Endothelial cell of umbilical vein (primary cell): ENCODE measurements around the gene MAML2. TPM values are rescaled to one million over a fixed set of nuclear protein-coding genes. Genes with fewer than 3 reads are reported as not detected.

ENCODE experiments used
- BruUV-seq: library from RNA; stranded (reverse); fragments of 400-500 nt; replicated peaks from 2 replicates; lab custom pipeline; 2021; lab: Mats Ljungman, UMichigan
- CTCF ChIA-PET: fragments of 300-600, 350-600 bp; sonication (Branson Sonifier 250); formaldehyde crosslinking; loops from one replicate; lab custom pipeline; 2021; ENCODE audit warnings: antibody characterized with exemption, inconsistent platforms; lab: Charles Lee
- POLR2A ChIA-PET: fragments of 300-600, 350-600 bp; sonication (Branson Sonifier 250); formaldehyde crosslinking; loops from one replicate; lab custom pipeline; 2021; ENCODE audit warnings: antibody characterized with exemption, inconsistent platforms; lab: Charles Lee
- DNase-seq: peaks from one replicate; pipeline ENCODE4 v3.0.0-alpha.2; 2011; ENCODE audit warnings: low read depth, low spot score
- FAIRE-seq: peaks from 2 replicates; lab custom pipeline; 2011; peaks lifted over from hg19 to GRCh38; lab: Jason Lieb, UNC
- H2AFZ ChIP-seq: 2 replicates; pipeline ENCODE4 v1.6.0; 2012; ENCODE audit warnings: low read depth, low read length, control low read depth, inconsistent platforms
- H3K27ac ChIP-seq: 2 replicates; pipeline ENCODE4 v1.5.1; 2011; ENCODE audit warnings: low read depth, mild to moderate bottlenecking, control low read depth, low read length, moderate library complexity; ENCODE audit not compliant: insufficient read depth
- H3K27me3 ChIP-seq, 2 experiments: 2 replicates each; pipeline versions ENCODE4 v1.6.0 to v1.6.1; 2011; ENCODE audit warnings: low read length in 2 of 2, mixed read lengths in 1 of 2; ENCODE audit not compliant: control insufficient read depth in 2 of 2, insufficient read depth in 2 of 2
- H3K36me3 ChIP-seq, 2 experiments: 2 replicates in 1 of 2; 3 replicates in 1 of 2; pipeline ENCODE4 v1.5.1; 2011; ENCODE audit warnings: low read length in 2 of 2, mild to moderate bottlenecking in 1 of 2, moderate library complexity in 1 of 2; ENCODE audit not compliant: control insufficient read depth in 2 of 2, insufficient read depth in 2 of 2; ENCODE audit errors: extremely low read depth in 1 of 2
- H3K4me1 ChIP-seq: 3 replicates; pipeline ENCODE4 v1.5.1; 2011; ENCODE audit warnings: mild to moderate bottlenecking, low read length; ENCODE audit not compliant: control insufficient read depth, insufficient read depth; ENCODE audit errors: extremely low read depth
- H3K4me2 ChIP-seq: 2 replicates; pipeline ENCODE4 v1.6.1; 2011; ENCODE audit warnings: low read length, control low read depth, mixed read lengths; ENCODE audit not compliant: insufficient read depth
- H3K4me3 ChIP-seq, 3 experiments: fragments of 200-600 bp in 1 of 3; sonication (generic), shearing (Covaris generic) in 1 of 3; replicated peaks in 1 of 3; 2 replicates each; pipeline ENCODE4 v1.5.1; 2011 to 2016; ENCODE audit warnings: control low read depth in 3 of 3, low read length in 3 of 3, mild to moderate bottlenecking in 2 of 3, inconsistent platforms in 1 of 3, low read depth in 1 of 3, moderate library complexity in 1 of 3; ENCODE audit not compliant: insufficient read depth in 1 of 3
- H3K79me2 ChIP-seq: 2 replicates; pipeline ENCODE4 v1.6.0; 2012; ENCODE audit warnings: low read length, inconsistent platforms; ENCODE audit not compliant: control insufficient read depth, insufficient read depth
- H3K9ac ChIP-seq: replicated peaks from 2 replicates; pipeline ENCODE3; 2011; ENCODE audit warnings: low read length, control low read depth; ENCODE audit not compliant: insufficient read depth; ENCODE audit errors: extremely low read depth
- H3K9me1 ChIP-seq: replicated peaks from 3 replicates; pipeline ENCODE4 v1.6.0; 2011; ENCODE audit warnings: mild to moderate bottlenecking, low read length; ENCODE audit not compliant: control insufficient read depth, insufficient read depth; ENCODE audit errors: extremely low read depth
- H3K9me3 ChIP-seq: replicated peaks from 2 replicates; pipeline ENCODE4 v1.5.1; 2012; ENCODE audit warnings: low read length, inconsistent platforms; ENCODE audit not compliant: control insufficient read depth, insufficient read depth
- H4K20me1 ChIP-seq: replicated peaks from 2 replicates; pipeline ENCODE3; 2011; ENCODE audit warnings: mild to moderate bottlenecking, low read length; ENCODE audit not compliant: control insufficient read depth, insufficient read depth; ENCODE audit errors: extremely low read depth
- EZH2 ChIP-seq: IDR thresholded peaks from 2 replicates; pipeline ENCODE4 v1.6.1; 2012; ENCODE audit warnings: borderline replicate concordance, low read depth, mild to moderate bottlenecking, moderate library complexity, low read length, inconsistent platforms; ENCODE audit not compliant: severe bottlenecking
- FOS ChIP-seq: IDR thresholded peaks from 2 replicates; pipeline ENCODE4 v1.6.1; 2011; ENCODE audit warnings: mild to moderate bottlenecking, low read length, moderate library complexity, borderline replicate concordance; ENCODE audit not compliant: insufficient read depth
- GATA2 ChIP-seq: IDR thresholded peaks from 2 replicates; pipeline ENCODE4 v1.7.0; 2011; ENCODE audit warnings: low read depth, mild to moderate bottlenecking, moderate library complexity, mixed read lengths, low read length; ENCODE audit not compliant: insufficient read length, insufficient read depth
- JUN ChIP-seq: IDR thresholded peaks from 2 replicates; pipeline ENCODE4 v1.6.1; 2011; ENCODE audit warnings: borderline replicate concordance, low read depth; ENCODE audit not compliant: insufficient read length, insufficient read depth
- MYC ChIP-seq: IDR thresholded peaks from one replicate; pipeline ENCODE4 v1.6.1; 2011; ENCODE audit warnings: mild to moderate bottlenecking, low read depth, low read length
- POLR2A ChIP-seq: IDR thresholded peaks from 2 replicates; pipeline ENCODE4 v1.6.1; 2012; ENCODE audit warnings: low read depth, mild to moderate bottlenecking, control low read depth, low read length
- POLR2AphosphoS5 ChIP-seq: IDR thresholded peaks from 2 replicates; pipeline ENCODE4 v1.6.1; 2012; ENCODE audit warnings: low read depth, mild to moderate bottlenecking, control low read depth, low read length, moderate library complexity; ENCODE audit not compliant: insufficient read depth
- dilution Hi-C: fragments of 300-500 bp; cut with MboI; formaldehyde crosslinking; loops from one replicate; pipeline ENCODE4 v1.15.0; 2019; ENCODE audit warnings: low sequenced_read_pairs; ENCODE audit not compliant: extremely low pct_ligation_motif_present
- intact Hi-C: fragments of 100-400 bp; cut with micrococcal nuclease; formaldehyde crosslinking; loops from one replicate; pipeline ENCODE4 v1.10.0; 2022
- polyA plus RNA-seq, 4 experiments: library from polyadenylated mRNA; depleted of rRNA in 3 of 4; stranded (reverse) in 3 of 4; unstranded in 1 of 4; fragments of >200 nt; gene quantifications; 2 replicates each; pipeline versions ENCODE4 v1.2.1 to v1.2.3, GENCODE V29; 2011 to 2012; ENCODE audit warnings: missing spikeins in 1 of 4
- total RNA-seq: library from RNA; stranded (reverse); gene quantifications from 2 replicates; pipeline ENCODE4 v1.2.3, GENCODE V29; 2021
- TF ChIP-seq, protein P1 (sequence below), 2 donors: IDR thresholded peaks; 1 replicate in 1 of 2; 2 replicates in 1 of 2; pipeline ENCODE4 v1.5.1; 2011; ENCODE audit warnings: low read length in 2 of 2, mild to moderate bottlenecking in 2 of 2, moderate library complexity in 2 of 2, control low read depth in 1 of 2, inconsistent platforms in 1 of 2, low read depth in 1 of 2; ENCODE audit not compliant: insufficient read depth in 1 of 2; ENCODE audit errors: extremely low read depth in 1 of 2
- TF ChIP-seq, protein P2 (sequence below): IDR thresholded peaks from 2 replicates; pipeline ENCODE4 v1.6.1; 2011; ENCODE audit not compliant: insufficient read depth, insufficient read length

MAML2 gene
- total and polyA plus RNA-seq, 2 donors (not counting 3 experiments of a cell fraction or from before 2014, with no cell fraction given): 12.4 to 16.8 TPM

DNA sequence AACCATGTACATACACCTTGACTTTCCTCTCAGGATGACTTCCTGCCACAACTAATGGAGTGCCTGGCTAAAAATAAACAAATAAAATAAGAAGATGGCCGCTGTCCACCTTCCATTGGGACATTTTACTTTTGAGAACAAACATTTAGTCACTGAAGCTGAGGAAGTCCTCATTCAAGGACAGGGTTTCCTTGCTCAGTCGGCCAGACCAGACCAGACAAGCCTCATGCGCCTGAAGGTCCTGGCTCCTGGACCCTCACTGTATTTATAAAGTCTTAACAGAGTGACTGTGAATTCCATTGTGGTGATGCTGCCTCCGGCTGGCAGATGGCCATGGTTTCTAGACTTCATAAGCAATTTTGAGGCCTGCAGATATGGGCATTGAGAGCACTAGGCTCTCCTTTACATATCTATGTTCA lies 114.5 kb downstream of the MAML2 start:
- dilution Hi-C loops: no loop called here
- no peaks in the 10 kb centered on the region for H3K9me1 ChIP-seq
- FAIRE-seq: peak; percentile 82
- peaks cover 2% of the 10 kb centered on the region for H3K79me2 ChIP-seq
- intact Hi-C loops: loop anchor here (1.0 to 5.0 kb wide), 9 partner anchors 13 to 306 kb away; partner anchors contain the start of genes MAML2 and MTMR2
- DNase-seq: peak; percentile 96
- ChIA-PET POLR2A (interaction anchor here (0.7 to 1.3 kb wide), 3 partner anchors 15 to 83 kb away, joined by 3 to 4 read pairs (median 3); no protein-coding TSS in a partner anchor), CTCF (interaction anchor here (0.9 to 6.6 kb wide), 8 partner anchors 21 to 392 kb away, joined by 3 to 62 read pairs (median 4); partner anchors contain the start of gene MAML2)
- H3K4me1 ChIP-seq: peaks cover 50% of the 10 kb centered on the region
- H3K9me3 ChIP-seq: no peaks in the 10 kb centered on the region
- H3K27me3 ChIP-seq: no peaks in the 10 kb centered on the region
- peak overlapping the region; percentile 98 for H3K27ac ChIP-seq
- BruUV-seq: no TSS peak
- peak overlapping the region; percentile 76 for H3K9ac ChIP-seq
- no peaks in the 10 kb centered on the region for H3K36me3 ChIP-seq
- peak overlapping the region; percentile 32 for H2AFZ ChIP-seq
- peak overlapping the region; percentile 84 for H3K4me2 ChIP-seq
- peak overlapping the region in 1 of 3 experiments; percentile 9 for H3K4me3 ChIP-seq
- TF ChIP-seq GATA2: no peak
- TF ChIP-seq EZH2: no peak
- TF ChIP-seq JUN: peak; percentile 83
- TF ChIP-seq MYC: no peak
- TF ChIP-seq POLR2A: no peak
- peak; percentile 93 for TF ChIP-seq FOS
- TF ChIP-seq, protein P1, sequence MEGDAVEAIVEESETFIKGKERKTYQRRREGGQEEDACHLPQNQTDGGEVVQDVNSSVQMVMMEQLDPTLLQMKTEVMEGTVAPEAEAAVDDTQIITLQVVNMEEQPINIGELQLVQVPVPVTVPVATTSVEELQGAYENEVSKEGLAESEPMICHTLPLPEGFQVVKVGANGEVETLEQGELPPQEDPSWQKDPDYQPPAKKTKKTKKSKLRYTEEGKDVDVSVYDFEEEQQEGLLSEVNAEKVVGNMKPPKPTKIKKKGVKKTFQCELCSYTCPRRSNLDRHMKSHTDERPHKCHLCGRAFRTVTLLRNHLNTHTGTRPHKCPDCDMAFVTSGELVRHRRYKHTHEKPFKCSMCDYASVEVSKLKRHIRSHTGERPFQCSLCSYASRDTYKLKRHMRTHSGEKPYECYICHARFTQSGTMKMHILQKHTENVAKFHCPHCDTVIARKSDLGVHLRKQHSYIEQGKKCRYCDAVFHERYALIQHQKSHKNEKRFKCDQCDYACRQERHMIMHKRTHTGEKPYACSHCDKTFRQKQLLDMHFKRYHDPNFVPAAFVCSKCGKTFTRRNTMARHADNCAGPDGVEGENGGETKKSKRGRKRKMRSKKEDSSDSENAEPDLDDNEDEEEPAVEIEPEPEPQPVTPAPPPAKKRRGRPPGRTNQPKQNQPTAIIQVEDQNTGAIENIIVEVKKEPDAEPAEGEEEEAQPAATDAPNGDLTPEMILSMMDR (IDR thresholded peaks at IDR 0.05; ENCODE audit: extremely low read depth in 1 of 2, insufficient read depth in 1 of 2, low read depth in 1 of 2, low read length in 2 of 2): no peak
- TF ChIP-seq POLR2AphosphoS5: peak; percentile 84
- TF ChIP-seq, protein P2, sequence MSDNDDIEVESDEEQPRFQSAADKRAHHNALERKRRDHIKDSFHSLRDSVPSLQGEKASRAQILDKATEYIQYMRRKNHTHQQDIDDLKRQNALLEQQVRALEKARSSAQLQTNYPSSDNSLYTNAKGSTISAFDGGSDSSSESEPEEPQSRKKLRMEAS: no peak
- no peaks in the 10 kb centered on the region for H4K20me1 ChIP-seq
